Naive B cell (primary cell): ENCODE measurements around the gene LRRC61. TPM values are rescaled to one million over a fixed set of nuclear protein-coding genes. Genes with fewer than 3 reads are reported as not detected.

Experiments used
- ATAC-seq, 2 donors: fragments of 150-1000 bp; cut with Tn5 transposase; 2 replicates each; pipeline ENCODE4 v1.10.0; 2021; ENCODE audit warnings: low read depth in 2 of 2, mild to moderate bottlenecking in 2 of 2, moderate library complexity in 2 of 2
- DNase-seq: peaks from one replicate; pipeline ENCODE4 v3.0.0; 2022
- H3K27ac Mint-ChIP-seq, 6 donors: one replicate each; pipeline ENCODE4 v1.8.0; 2020 to 2022; ENCODE audit warnings: mild to moderate bottlenecking in 6 of 6, mixed read lengths in 6 of 6, moderate library complexity in 5 of 6, inconsistent platforms in 2 of 6
- H3K27me3 Mint-ChIP-seq, 3 donors: one replicate each; pipeline ENCODE4 v1.8.0; 2021 to 2022; ENCODE audit warnings: mixed read lengths in 3 of 3, mild to moderate bottlenecking in 1 of 3
- H3K36me3 Mint-ChIP-seq, 2 donors: one replicate each; pipeline ENCODE4 v1.8.0; 2020 to 2022; ENCODE audit warnings: mixed read lengths in 2 of 2, inconsistent platforms in 1 of 2, mild to moderate bottlenecking in 1 of 2
- H3K4me1 Mint-ChIP-seq, 3 donors: one replicate each; pipeline ENCODE4 v1.8.0; 2020 to 2022; ENCODE audit warnings: mixed read lengths in 3 of 3, inconsistent platforms in 1 of 3, mild to moderate bottlenecking in 1 of 3, moderate library complexity in 1 of 3
- H3K4me3 Mint-ChIP-seq, 8 donors: one replicate each; pipeline ENCODE4 v1.8.0; 2020 to 2022; ENCODE audit warnings: mild to moderate bottlenecking in 8 of 8, mixed read lengths in 8 of 8, moderate library complexity in 8 of 8, inconsistent platforms in 2 of 8
- H3K9me3 Mint-ChIP-seq, 7 donors: one replicate each; pipeline ENCODE4 v1.8.0; 2020 to 2022; ENCODE audit warnings: mixed read lengths in 7 of 7, mild to moderate bottlenecking in 5 of 7, inconsistent platforms in 2 of 7, moderate library complexity in 1 of 7
- polyA plus RNA-seq, 6 donors: library from polyadenylated mRNA; unstranded; fragments of 300-500 nt; fragmentation: Illumina TruSeq; gene quantifications; one replicate each; pipeline ENCODE4 v1.2.3, GENCODE V29; 2021; ENCODE audit warnings: low read depth in 6 of 6

The LRRC61 gene
- polyA plus RNA-seq, 6 donors from 2014 or later: 15.2 to 28.6 (median 25.4) TPM

- Mint-ChIP-seq H3K4me1 (peaks cover 13 to 25% (median 23%) of the 10 kb centered on the region in 3 donors), H3K27ac (no peak overlapping the region), H3K27me3 (peaks cover 29 to 47% (median 43%) of the 10 kb centered on the region in 3 donors), H3K4me3 (peak overlapping the region in 3 of 8 donors; percentile 25 to 77 (median 50)), H3K36me3 (peaks cover 0 to 17% of the 10 kb centered on the region in 2 donors), H3K9me3 (peaks cover 0 to 12% (median 10%) of the 10 kb centered on the region in 7 donors)
- no peak for DNase-seq
- ATAC-seq: peak in 1 of 2 donors; percentile 30
Measured at GRCh38 chr7:150339409-150339809, 16.3 kb downstream of the LRRC61 start.

- Mint-ChIP-seq H3K36me3 (peaks cover 0 to 17% of the 10 kb centered on the region in 2 donors), H3K27me3 (peaks cover 28 to 47% (median 43%) of the 10 kb centered on the region in 3 donors), H3K4me3 (peak overlapping the region in 4 of 8 donors; percentile 37 to 79 (median 59)), H3K27ac (no peak overlapping the region), H3K4me1 (peaks cover 13 to 25% (median 23%) of the 10 kb centered on the region in 3 donors), H3K9me3 (peaks cover 0 to 19% (median 10%) of the 10 kb centered on the region in 7 donors)
- peak; percentile 75 to 79 for ATAC-seq
- no peak for DNase-seq
Measured at GRCh38 chr7:150340024-150340749, 17.0 kb downstream of the LRRC61 start.

- Mint-ChIP-seq H3K36me3 (peaks cover 0 to 17% of the 10 kb centered on the region in 2 donors), H3K9me3 (peaks cover 0 to 19% (median 10%) of the 10 kb centered on the region in 7 donors), H3K27ac (no peak overlapping the region), H3K27me3 (peaks cover 24 to 48% (median 44%) of the 10 kb centered on the region in 3 donors), H3K4me1 (peaks cover 13 to 25% (median 23%) of the 10 kb centered on the region in 3 donors), H3K4me3 (peak overlapping the region in 5 of 8 donors; percentile 26 to 68 (median 56))
- DNase-seq (no peak), ATAC-seq (no peak)
Measured at GRCh38 chr7:150340875-150341262, 17.7 kb downstream of the LRRC61 start.

DNA sequence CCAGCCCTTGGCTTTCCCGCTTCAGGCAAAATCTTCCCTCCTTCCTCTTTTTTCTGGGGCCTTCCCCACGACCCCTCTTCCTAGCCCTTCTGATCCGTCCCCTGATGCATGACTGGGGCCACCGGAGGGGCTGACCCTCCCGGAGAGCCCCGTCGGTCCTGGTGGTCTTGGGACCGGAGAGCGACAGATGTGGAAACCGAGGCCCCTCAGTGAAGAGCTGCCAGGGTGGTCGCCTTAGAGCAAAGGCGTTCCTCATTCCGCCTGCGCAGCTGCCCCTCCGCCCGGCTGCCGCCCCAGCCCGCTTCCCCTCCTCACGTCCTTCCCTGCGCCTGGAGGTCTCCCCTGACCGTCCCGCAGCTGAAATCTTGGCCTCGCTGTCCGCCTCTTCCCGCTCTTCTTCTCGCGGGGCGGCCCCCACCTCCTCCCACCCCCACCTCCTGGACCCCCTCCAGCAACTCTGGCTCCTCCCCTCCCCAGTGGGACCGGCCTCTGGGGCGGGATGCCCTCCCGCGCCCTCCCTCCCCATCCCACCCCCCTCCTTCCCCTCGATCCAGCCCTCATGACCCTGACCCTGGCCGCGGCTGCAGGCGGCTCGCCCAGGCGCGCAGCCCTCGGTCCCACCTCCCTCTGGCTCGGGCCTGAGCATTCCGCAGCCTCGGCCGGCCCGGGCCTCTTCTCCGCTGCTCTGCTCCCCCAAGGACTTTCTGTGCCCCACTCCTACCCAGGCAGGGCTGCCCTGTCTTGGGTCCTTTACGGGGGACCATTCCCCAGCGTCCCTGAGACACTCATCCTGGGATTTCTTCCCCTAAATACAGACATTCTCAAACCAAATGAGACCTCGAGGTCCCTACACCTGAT, 18.3 kb downstream of the LRRC61 start, which contains the start of gene RARRES2:
TSS of gene RARRES2 (minus strand) at position 367 of the 858 bp plus-strand sequence. CDS start 1,020 bp downstream, outside the sequence.
- ATAC-seq: no peak
- peaks cover 13 to 25% (median 23%) of the 10 kb centered on the region in 3 donors for H3K4me1 Mint-ChIP-seq
- no peak within 1 kb of the TSS for H3K27ac Mint-ChIP-seq
- peaks cover 24 to 54% (median 50%) of the 10 kb centered on the region in 3 donors for H3K27me3 Mint-ChIP-seq
- H3K36me3 Mint-ChIP-seq: peaks cover 0 to 22% of the 10 kb centered on the region in 2 donors
- H3K9me3 Mint-ChIP-seq: peaks cover 0 to 19% (median 10%) of the 10 kb centered on the region in 7 donors
- no peak for DNase-seq
- H3K4me3 Mint-ChIP-seq: peak within 1 kb of the TSS in 7 of 8 donors; percentile 46 to 79 (median 65)

DNA sequence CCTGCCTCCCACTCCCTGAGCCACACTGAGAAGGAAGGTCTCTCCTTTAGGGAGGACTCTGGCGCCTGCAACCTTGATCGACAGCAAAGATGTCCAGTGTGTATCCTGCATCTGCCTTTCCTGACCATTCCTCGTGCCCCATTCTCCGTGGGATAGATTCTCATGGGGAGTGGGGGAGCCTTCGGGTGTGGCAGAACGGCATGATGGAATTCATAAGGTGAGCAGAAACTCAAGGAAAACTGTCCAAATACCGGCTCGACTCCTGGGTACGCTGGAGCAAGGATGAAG, 18.9 kb downstream of the LRRC61 start:
- Mint-ChIP-seq H3K36me3 (peaks cover 0 to 26% of the 10 kb centered on the region in 2 donors), H3K27ac (no peak overlapping the region), H3K9me3 (peaks cover 0 to 20% (median 10%) of the 10 kb centered on the region in 7 donors), H3K4me3 (peak overlapping the region in 4 of 8 donors; percentile 44 to 68 (median 51)), H3K4me1 (peaks cover 13 to 25% (median 23%) of the 10 kb centered on the region in 3 donors), H3K27me3 (peaks cover 24 to 57% (median 55%) of the 10 kb centered on the region in 3 donors)
- DNase-seq: no peak
- ATAC-seq: no peak

DNA sequence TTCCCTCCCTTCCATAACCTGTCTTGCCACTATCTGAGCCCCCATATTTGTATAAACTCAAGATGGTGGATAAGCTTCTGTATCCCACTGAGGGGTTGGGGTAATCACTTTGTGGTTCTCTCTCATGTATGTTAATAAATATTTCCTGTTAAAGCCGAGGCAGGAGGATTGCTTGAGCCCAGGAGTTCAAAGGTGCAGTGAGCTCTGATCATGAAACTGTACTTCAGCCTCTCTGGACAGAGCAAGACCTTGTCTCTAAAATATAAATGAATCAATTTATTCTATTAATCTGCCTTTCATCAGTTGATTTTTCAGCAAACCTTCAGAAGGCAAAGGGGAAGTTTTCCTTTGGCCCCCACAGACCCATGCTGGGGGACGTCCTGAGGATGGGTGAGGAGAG, 20.1 kb downstream of the LRRC61 start:
- Mint-ChIP-seq H3K4me3 (no peak overlapping the region), H3K9me3 (peaks cover 0 to 20% (median 10%) of the 10 kb centered on the region in 7 donors), H3K36me3 (peaks cover 0 to 17% of the 10 kb centered on the region in 2 donors), H3K27ac (peak overlapping the region in 2 of 6 donors; percentile 13 to 54), H3K4me1 (peaks cover 13 to 25% (median 23%) of the 10 kb centered on the region in 3 donors), H3K27me3 (peaks cover 24 to 57% (median 55%) of the 10 kb centered on the region in 3 donors)
- ATAC-seq: no peak
- no peak for DNase-seq

- peaks cover 0 to 20% (median 10%) of the 10 kb centered on the region in 7 donors for H3K9me3 Mint-ChIP-seq
- peaks cover 21 to 56% (median 55%) of the 10 kb centered on the region in 3 donors for H3K27me3 Mint-ChIP-seq
- no peak overlapping the region for H3K4me3 Mint-ChIP-seq
- H3K27ac Mint-ChIP-seq: peak overlapping the region in 1 of 6 donors; percentile 15
- ATAC-seq (no peak), DNase-seq (no peak)
- H3K36me3 Mint-ChIP-seq: peaks cover 0 to 15% of the 10 kb centered on the region in 2 donors
- H3K4me1 Mint-ChIP-seq: peaks cover 12 to 21% (median 20%) of the 10 kb centered on the region in 3 donors
Measured at GRCh38 chr7:150344299-150344698, 21.1 kb downstream of the LRRC61 start.

DNA sequence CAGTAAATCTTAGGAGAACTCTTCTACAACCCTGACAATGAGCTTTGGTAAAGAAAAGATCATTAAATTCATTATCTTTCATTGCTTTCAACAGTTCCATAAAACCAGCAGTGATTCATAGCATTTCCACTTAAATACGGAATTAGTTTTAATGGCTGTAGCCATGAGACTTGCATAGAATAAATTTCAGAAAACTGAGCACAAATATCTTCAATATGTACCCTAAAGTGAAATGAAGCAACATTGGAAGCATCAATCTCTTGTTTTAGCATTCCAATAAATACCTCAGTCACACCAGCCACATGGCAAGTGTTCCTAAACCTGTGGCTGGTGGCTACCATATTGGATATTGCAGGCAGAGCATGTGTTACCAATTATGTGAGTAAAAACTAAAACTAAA, 21.9 kb downstream of the LRRC61 start:
- peaks cover 0 to 15% of the 10 kb centered on the region in 2 donors for H3K36me3 Mint-ChIP-seq
- H3K4me1 Mint-ChIP-seq: peaks cover 6 to 17% (median 14%) of the 10 kb centered on the region in 3 donors
- ATAC-seq (no peak), DNase-seq (no peak)
- H3K27me3 Mint-ChIP-seq: peaks cover 17 to 49% (median 49%) of the 10 kb centered on the region in 3 donors
- H3K9me3 Mint-ChIP-seq: peaks cover 0 to 20% (median 10%) of the 10 kb centered on the region in 7 donors
- no peak overlapping the region for H3K27ac Mint-ChIP-seq
- H3K4me3 Mint-ChIP-seq: no peak overlapping the region

DNA sequence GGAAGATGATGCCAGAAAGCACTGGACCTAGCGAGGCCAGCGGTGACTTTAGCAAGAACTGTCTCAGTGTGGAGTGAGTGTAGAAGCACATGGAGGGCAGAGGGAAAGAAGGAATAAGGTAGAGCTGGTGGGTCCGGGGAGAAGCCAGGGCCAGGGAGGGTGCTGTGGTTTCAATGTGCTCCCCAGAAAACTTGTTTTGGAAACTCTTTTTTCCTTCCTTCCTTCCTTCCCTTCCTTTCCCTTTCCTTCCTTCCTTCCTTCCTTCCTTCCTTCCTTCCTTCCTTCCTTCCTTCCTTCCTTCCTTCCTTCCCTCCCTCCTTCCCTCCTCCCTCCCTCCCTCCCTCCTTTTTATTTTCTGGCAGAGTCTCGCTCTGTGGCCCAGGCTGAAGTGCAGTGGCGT, 23.8 kb downstream of the LRRC61 start:
- Mint-ChIP-seq H3K36me3 (peaks cover 0 to 15% of the 10 kb centered on the region in 2 donors), H3K27ac (peak overlapping the region in 1 of 6 donors; percentile 42), H3K27me3 (peaks cover 14 to 31% (median 30%) of the 10 kb centered on the region in 3 donors), H3K4me3 (no peak overlapping the region), H3K4me1 (peaks cover 0 to 4% (median 2%) of the 10 kb centered on the region in 3 donors), H3K9me3 (peaks cover 0 to 20% (median 10%) of the 10 kb centered on the region in 7 donors)
- ATAC-seq (no peak), DNase-seq (no peak)

DNA sequence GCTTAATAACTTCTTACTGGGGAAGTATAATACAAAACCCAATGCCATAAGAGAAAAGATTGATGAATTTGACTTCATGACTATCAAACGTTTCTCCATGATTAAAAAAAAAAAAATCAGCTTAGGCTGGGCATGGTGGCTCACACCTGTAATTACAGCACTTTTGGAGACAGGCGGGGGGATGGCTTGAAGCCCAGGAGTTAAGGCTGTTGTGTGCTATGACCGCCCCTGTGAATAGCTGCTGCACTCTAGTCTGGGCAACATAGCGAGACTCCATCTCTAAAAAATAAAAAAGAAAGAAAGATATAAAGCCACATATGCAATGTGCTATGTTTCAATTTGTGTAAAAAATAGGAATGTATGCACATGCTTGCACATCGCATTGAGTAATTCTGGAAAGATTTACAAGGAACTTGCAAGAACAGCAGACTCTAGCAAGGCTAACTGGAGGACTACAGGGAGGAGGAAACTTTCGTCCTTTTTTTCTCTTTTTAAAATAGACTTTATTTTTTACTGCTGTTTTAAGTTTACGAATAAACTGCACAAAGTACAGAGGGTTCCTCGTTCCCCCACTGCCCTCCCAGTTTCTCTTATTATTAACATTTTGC, 28.5 kb downstream of the LRRC61 start:
- Mint-ChIP-seq H3K27me3 (peaks cover 0 to 2% (median 2%) of the 10 kb centered on the region in 3 donors), H3K36me3 (peaks cover 0 to 1% of the 10 kb centered on the region in 2 donors), H3K4me1 (peaks cover 0 to 5% (median 4%) of the 10 kb centered on the region in 3 donors), H3K4me3 (no peak overlapping the region), H3K27ac (no peak overlapping the region), H3K9me3 (no peaks in the 10 kb centered on the region)
- DNase-seq: no peak
- no peak for ATAC-seq

- no peaks in the 10 kb centered on the region for H3K9me3 Mint-ChIP-seq
- peaks cover 18 to 25% (median 22%) of the 10 kb centered on the region in 3 donors for H3K4me1 Mint-ChIP-seq
- no peaks in the 10 kb centered on the region for H3K27me3 Mint-ChIP-seq
- no peak overlapping the region for H3K4me3 Mint-ChIP-seq
- DNase-seq (no peak), ATAC-seq (no peak)
- no peaks in the 10 kb centered on the region for H3K36me3 Mint-ChIP-seq
- H3K27ac Mint-ChIP-seq: peak overlapping the region in 2 of 6 donors; percentile 9 to 42
Measured at GRCh38 chr7:150355666-150356059, 32.5 kb downstream of the LRRC61 start.

DNA sequence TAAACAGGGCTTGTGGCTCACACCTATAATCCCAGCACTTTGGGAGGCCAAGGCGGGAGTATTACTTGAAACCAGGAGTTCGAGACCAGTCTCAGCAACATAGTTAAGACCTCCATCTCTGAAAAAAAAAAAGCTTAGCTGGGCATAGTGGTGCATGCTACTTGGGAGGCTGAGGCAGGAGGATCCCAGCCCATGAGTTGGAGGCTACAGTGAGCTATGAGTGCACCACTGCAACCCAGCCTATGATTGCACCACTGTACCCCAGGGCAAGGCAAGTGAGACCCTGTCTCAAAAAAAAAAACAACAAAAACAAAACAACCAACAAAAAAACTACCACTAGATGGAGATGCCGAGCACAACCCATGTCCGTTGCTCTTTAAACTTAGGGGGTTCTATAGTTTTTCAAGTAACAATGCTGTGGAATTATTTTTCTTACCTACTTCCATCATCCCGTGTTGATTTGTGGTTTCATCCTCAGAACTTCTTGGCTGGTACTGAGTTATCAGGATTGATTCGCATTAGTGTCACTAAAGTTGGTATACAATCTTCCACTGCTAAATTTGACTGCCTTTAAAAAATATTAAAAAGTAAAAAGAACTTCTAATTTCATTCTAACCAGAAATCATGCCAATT, 33.2 kb downstream of the LRRC61 start:
- Mint-ChIP-seq H3K27me3 (no peaks in the 10 kb centered on the region), H3K9me3 (no peaks in the 10 kb centered on the region), H3K36me3 (no peaks in the 10 kb centered on the region), H3K4me1 (peaks cover 19 to 25% (median 22%) of the 10 kb centered on the region in 3 donors), H3K4me3 (no peak overlapping the region), H3K27ac (peak overlapping the region in 3 of 6 donors; percentile 42 to 70 (median 56))
- DNase-seq (peak; percentile 59), ATAC-seq (peak; percentile 39 to 51)
